AG04450 (cell line): Measurements from ENCODE around the gene LIN9. TPM values are rescaled to one million over a fixed set of nuclear protein-coding genes. Genes with fewer than 3 reads are reported as not detected.

Experiments
- CTCF ChIA-PET: fragments of 300-600, 350-600 bp; formaldehyde crosslinking; extraction: SDS; loops from one replicate; lab custom pipeline; 2022; ENCODE audit warnings: antibody characterized with exemption, inconsistent platforms; lab: Charles Lee
- POLR2A ChIA-PET: fragments of 350-600 bp; formaldehyde crosslinking; extraction: SDS; loops from one replicate; lab custom pipeline; 2021; ENCODE audit warnings: antibody characterized with exemption, inconsistent platforms; lab: Yijun Ruan, JAX
- DNase-seq: peaks from one replicate; pipeline ENCODE4 v3.0.0-alpha.2; 2011; ENCODE audit warnings: low read depth, low spot score
- H3K27ac ChIP-seq: one replicate; pipeline ENCODE4 v1.5.1; 2012; ENCODE audit warnings: low read depth, low read length, control low read depth
- H3K27me3 ChIP-seq: one replicate; pipeline ENCODE4 v1.6.0; 2012; ENCODE audit warnings: low read length; ENCODE audit not compliant: control insufficient read depth, insufficient read depth
- H3K4me3 ChIP-seq: 2 replicates; pipeline ENCODE4 v1.5.1; 2011; ENCODE audit warnings: mild to moderate bottlenecking, low read depth, low read length, control low read depth
- H3K9me3 ChIP-seq: 2 replicates; pipeline ENCODE4 v1.5.1; 2012; ENCODE audit warnings: low read length; ENCODE audit not compliant: control insufficient read depth, insufficient read depth
- polyA minus RNA-seq: library from RNA; depleted of rRNA, polyadenylated mRNA; stranded (reverse); fragments of >200 nt; gene quantifications from 2 replicates; pipeline ENCODE4 v1.2.3, GENCODE V29; 2011; rRNA and poly(A)+ RNA removed
- polyA plus RNA-seq: library from polyadenylated mRNA; depleted of rRNA; stranded (reverse); fragments of >200 nt; gene quantifications from 2 replicates; pipeline ENCODE4 v1.2.3, GENCODE V29; 2011; rRNA removed
- TF ChIP-seq, protein P1 (sequence below): IDR thresholded peaks from 2 replicates; pipeline ENCODE4 v1.5.1; 2011; ENCODE audit warnings: low read depth, low read length, control low read depth, inconsistent platforms

Gene LIN9
- polyA plus RNA-seq (1.5 and 2.2 TPM in 2 replicates), polyA minus RNA-seq (0.87 and 1.7 TPM in 2 replicates)

GRCh38 chr1:226308723-226309397 is at the start of gene LIN9:
LIN9 (minus strand) TSS chr1:226309164; CDS start chr1:226309139, 25 bp downstream.
- CTCF ChIA-PET = interaction anchor here (0.6 to 2.7 kb wide), 7 partner anchors 22 to 244 kb away, joined by 3 to 17 read pairs (median 3); partner anchors contain the start of gene PARP1

DNA sequence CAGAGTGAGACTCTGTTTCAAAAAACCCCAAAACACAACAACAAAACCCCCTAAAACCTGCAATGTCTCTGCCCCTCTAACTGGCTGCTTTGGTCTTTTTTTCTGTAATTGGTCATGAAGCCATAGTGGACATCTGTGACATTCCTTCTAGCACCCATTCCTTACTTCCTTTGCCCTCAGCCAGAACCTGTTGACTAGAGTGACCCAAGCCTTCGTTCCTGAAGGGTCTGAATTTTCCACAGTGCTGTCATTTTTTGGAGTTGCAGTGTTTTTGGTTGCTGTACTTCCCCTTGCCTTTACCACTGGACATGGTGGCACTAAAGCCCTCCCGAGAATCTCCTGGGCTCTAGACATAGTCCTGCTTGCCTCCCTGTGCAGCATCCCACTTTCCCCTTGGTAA is 48.5 kb upstream of the LIN9 start:
- ChIA-PET CTCF (no interaction called here), POLR2A (no interaction called here)
- Histone ChIP-seq H3K27me3 (no peaks in the 10 kb centered on the region), H3K9me3 (no peaks in the 10 kb centered on the region), H3K4me3 (no peak overlapping the region), H3K27ac (no peak overlapping the region)
- no peak for DNase-seq
- TF ChIP-seq, protein P1, sequence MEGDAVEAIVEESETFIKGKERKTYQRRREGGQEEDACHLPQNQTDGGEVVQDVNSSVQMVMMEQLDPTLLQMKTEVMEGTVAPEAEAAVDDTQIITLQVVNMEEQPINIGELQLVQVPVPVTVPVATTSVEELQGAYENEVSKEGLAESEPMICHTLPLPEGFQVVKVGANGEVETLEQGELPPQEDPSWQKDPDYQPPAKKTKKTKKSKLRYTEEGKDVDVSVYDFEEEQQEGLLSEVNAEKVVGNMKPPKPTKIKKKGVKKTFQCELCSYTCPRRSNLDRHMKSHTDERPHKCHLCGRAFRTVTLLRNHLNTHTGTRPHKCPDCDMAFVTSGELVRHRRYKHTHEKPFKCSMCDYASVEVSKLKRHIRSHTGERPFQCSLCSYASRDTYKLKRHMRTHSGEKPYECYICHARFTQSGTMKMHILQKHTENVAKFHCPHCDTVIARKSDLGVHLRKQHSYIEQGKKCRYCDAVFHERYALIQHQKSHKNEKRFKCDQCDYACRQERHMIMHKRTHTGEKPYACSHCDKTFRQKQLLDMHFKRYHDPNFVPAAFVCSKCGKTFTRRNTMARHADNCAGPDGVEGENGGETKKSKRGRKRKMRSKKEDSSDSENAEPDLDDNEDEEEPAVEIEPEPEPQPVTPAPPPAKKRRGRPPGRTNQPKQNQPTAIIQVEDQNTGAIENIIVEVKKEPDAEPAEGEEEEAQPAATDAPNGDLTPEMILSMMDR = no peak

More at GRCh38 chr1:226308723-226309397, at the start of gene LIN9:
- TF ChIP-seq, protein P1 = no peak
- POLR2A ChIA-PET = interaction anchor here (1.4 kb wide), 1 partner anchor 11 kb away, joined by 4 read pairs; no protein-coding TSS in a partner anchor
- no peak within 1 kb of the TSS for H3K27ac ChIP-seq
- no peaks in the 10 kb centered on the region; the same call in 1 of the 2 replicates for H3K9me3 ChIP-seq
- DNase-seq = peak; percentile 72
- H3K4me3 ChIP-seq = peak within 1 kb of the TSS; percentile 91
- no peaks in the 10 kb centered on the region for H3K27me3 ChIP-seq

DNA sequence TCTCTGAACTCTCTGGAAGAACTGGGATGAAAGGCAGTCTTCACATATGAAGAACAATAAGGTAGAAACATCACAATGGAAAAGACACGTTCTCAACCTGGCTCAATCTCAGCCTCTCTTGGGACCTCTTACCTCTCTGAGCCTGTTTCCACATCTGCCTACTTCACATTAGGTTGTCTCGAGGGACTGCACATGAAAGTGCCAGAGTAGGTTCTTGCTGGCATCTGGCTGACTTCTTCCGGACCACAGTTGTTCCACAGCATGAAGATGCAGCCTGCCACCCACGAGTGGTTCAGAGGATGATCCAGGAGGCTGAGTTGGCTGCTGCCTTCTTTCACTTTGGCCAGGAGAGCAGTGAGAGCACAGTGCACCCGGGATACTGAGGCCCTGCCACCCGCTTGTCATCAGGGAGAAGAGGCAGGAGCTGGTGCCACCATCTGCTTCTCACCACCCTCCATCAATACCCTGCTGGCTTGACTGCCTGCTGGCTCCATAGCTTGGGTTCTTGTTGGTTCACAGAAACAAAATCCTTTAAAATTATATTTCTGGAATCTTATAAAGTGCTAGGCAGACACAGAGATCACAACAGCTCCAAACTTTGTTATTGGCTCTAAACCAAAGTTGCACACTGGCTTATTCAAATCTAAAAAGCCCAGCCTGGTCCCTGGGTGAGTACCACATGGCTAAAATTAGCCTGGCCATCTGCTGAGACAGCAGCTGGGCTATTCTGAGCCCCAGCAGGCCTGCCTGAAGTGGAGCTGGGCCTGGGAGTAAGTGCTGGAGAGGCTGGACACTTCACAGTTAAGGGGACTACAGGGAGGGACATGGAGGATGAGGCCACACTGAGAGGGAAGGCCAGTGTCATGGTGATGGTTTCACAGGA is 46.9 kb upstream of the LIN9 start:
- H3K4me3 ChIP-seq = no peak overlapping the region
- CTCF ChIA-PET = interaction anchor here (0.9 to 1.7 kb wide), 2 partner anchors 52 to 230 kb away, joined by 4 read pairs; partner anchors contain the start of gene PARP1
- DNase-seq = no peak
- POLR2A ChIA-PET = no interaction called here
- no peaks in the 10 kb centered on the region for H3K9me3 ChIP-seq
- TF ChIP-seq, protein P1 = no peak
- no peaks in the 10 kb centered on the region for H3K27me3 ChIP-seq
- H3K27ac ChIP-seq = no peak overlapping the region

GRCh38 chr1:226355016-226355415 is 46.1 kb upstream of the LIN9 start:
- TF ChIP-seq, protein P1 = no peak
- Histone ChIP-seq H3K9me3 (no peaks in the 10 kb centered on the region), H3K4me3 (no peak overlapping the region), H3K27ac (no peak overlapping the region), H3K27me3 (no peaks in the 10 kb centered on the region)
- no peak for DNase-seq
- CTCF ChIA-PET = interaction anchor here (1.7 kb wide), 1 partner anchor 53 kb away, joined by 4 read pairs; the partner anchor contains the start of gene PARP1
- POLR2A ChIA-PET = no interaction called here
